ENCODE measurements around the gene XYLB.
"Not testable (repeated sequence)": the region's sequence is repeated elsewhere in the genome, so short reads cannot be mapped to it uniquely, and the experiment has no call there.

XYLB gene

GRCh38 chr3:38315488-38316230 lies 30.9 kb upstream of the XYLB start:
- no peak overlapping the region for H3K9ac ChIP-seq (ENCODE audit: insufficient read length, low read depth)
- H3K4me3 ChIP-seq (ENCODE audit: insufficient read length, low read depth) = no peak overlapping the region
- H3K4me1 ChIP-seq (ENCODE audit: insufficient read depth, insufficient read length) = peaks cover 12% of the 10 kb centered on the region
- no peak for DNase-seq (ENCODE audit: low read depth, low spot score)
- H3K36me3 ChIP-seq (ENCODE audit: insufficient read depth, insufficient read length, low read length) = no peaks in the 10 kb centered on the region
- no peak for TF ChIP-seq ZNF274 (IDR thresholded peaks at IDR 0.05; ENCODE audit: low read depth, low read length)
- no peak for TF ChIP-seq SUZ12 (IDR thresholded peaks at IDR 0.05; ENCODE audit: extremely low read depth, insufficient read depth, insufficient read length)
- H3K9me3 ChIP-seq (ENCODE audit: insufficient read depth, low read length) = no peaks in the 10 kb centered on the region
- H3K27me3 ChIP-seq (ENCODE audit: insufficient read depth, insufficient read length) = no peaks in the 10 kb centered on the region

- Histone ChIP-seq H3K9me3 (ENCODE audit: insufficient read depth, low read length) (no peaks in the 10 kb centered on the region), H3K4me1 (ENCODE audit: insufficient read depth, insufficient read length) (peaks cover 12% of the 10 kb centered on the region), H3K9ac (ENCODE audit: insufficient read length, low read depth) (no peak overlapping the region), H3K27me3 (ENCODE audit: insufficient read depth, insufficient read length) (no peaks in the 10 kb centered on the region), H3K36me3 (ENCODE audit: insufficient read depth, insufficient read length, low read length) (no peaks in the 10 kb centered on the region), H3K4me3 (ENCODE audit: insufficient read length, low read depth) (no peak overlapping the region)
- DNase-seq (ENCODE audit: low read depth, low spot score) = no peak
- TF ChIP-seq YY1 (IDR thresholded peaks at IDR 0.05; ENCODE audit: insufficient read depth, insufficient read length) (no peak), SUZ12 (IDR thresholded peaks at IDR 0.05; ENCODE audit: extremely low read depth, insufficient read depth, insufficient read length) (no peak), ZNF274 (IDR thresholded peaks at IDR 0.05; ENCODE audit: low read depth, low read length) (no peak)
Measured at GRCh38 chr3:38316356-38317191, 30.0 kb upstream of the XYLB start.

GRCh38 chr3:38317192-38317759 lies 29.3 kb upstream of the XYLB start:
- no peaks in the 10 kb centered on the region for H3K27me3 ChIP-seq (ENCODE audit: insufficient read depth, insufficient read length)
- H3K9me3 ChIP-seq (ENCODE audit: insufficient read depth, low read length) = no peaks in the 10 kb centered on the region
- no peak overlapping the region for H3K9ac ChIP-seq (ENCODE audit: insufficient read length, low read depth)
- H3K36me3 ChIP-seq (ENCODE audit: insufficient read depth, insufficient read length, low read length) = no peaks in the 10 kb centered on the region
- DNase-seq (ENCODE audit: low read depth, low spot score) = no peak
- H3K4me1 ChIP-seq (ENCODE audit: insufficient read depth, insufficient read length) = peaks cover 12% of the 10 kb centered on the region
- no peak overlapping the region for H3K4me3 ChIP-seq (ENCODE audit: insufficient read length, low read depth)
- TF ChIP-seq ZNF274 (IDR thresholded peaks at IDR 0.05; ENCODE audit: low read depth, low read length) = no peak
- no peak for TF ChIP-seq SUZ12 (IDR thresholded peaks at IDR 0.05; ENCODE audit: extremely low read depth, insufficient read depth, insufficient read length)
- TF ChIP-seq YY1 (IDR thresholded peaks at IDR 0.05; ENCODE audit: insufficient read depth, insufficient read length) = no peak

GRCh38 chr3:38318766-38319671 lies 27.6 kb upstream of the XYLB start:
- no peak for TF ChIP-seq ZNF274 (IDR thresholded peaks at IDR 0.05; ENCODE audit: low read depth, low read length)
- no peak for TF ChIP-seq SUZ12 (IDR thresholded peaks at IDR 0.05; ENCODE audit: extremely low read depth, insufficient read depth, insufficient read length)
- TF ChIP-seq YY1 (IDR thresholded peaks at IDR 0.05; ENCODE audit: insufficient read depth, insufficient read length) = no peak
- Histone ChIP-seq H3K9me3 (ENCODE audit: insufficient read depth, low read length) (no peaks in the 10 kb centered on the region), H3K4me3 (ENCODE audit: insufficient read length, low read depth) (no peak overlapping the region)

GRCh38 chr3:38320638-38321037 lies 25.9 kb upstream of the XYLB start:
- not testable (repeated sequence) for H3K9me3 ChIP-seq (ENCODE audit: insufficient read depth, low read length); H3K4me1 ChIP-seq (ENCODE audit: insufficient read depth, insufficient read length); H3K36me3 ChIP-seq (ENCODE audit: insufficient read depth, insufficient read length, low read length); H3K27me3 ChIP-seq (ENCODE audit: insufficient read depth, insufficient read length); H3K4me3 ChIP-seq (ENCODE audit: insufficient read length, low read depth); H3K9ac ChIP-seq (ENCODE audit: insufficient read length, low read depth); DNase-seq (ENCODE audit: low read depth, low spot score)

More at GRCh38 chr3:38318766-38319671, 27.6 kb upstream of the XYLB start:
- Histone ChIP-seq H3K36me3 (ENCODE audit: insufficient read depth, insufficient read length, low read length) (no peaks in the 10 kb centered on the region), H3K4me1 (ENCODE audit: insufficient read depth, insufficient read length) (peaks cover 12% of the 10 kb centered on the region), H3K27me3 (ENCODE audit: insufficient read depth, insufficient read length) (no peaks in the 10 kb centered on the region), H3K9ac (ENCODE audit: insufficient read length, low read depth) (no peak overlapping the region)
- no peak for DNase-seq (ENCODE audit: low read depth, low spot score)

GRCh38 chr3:38323060-38323459 lies 23.5 kb upstream of the XYLB start:
- no peaks in the 10 kb centered on the region for H3K36me3 ChIP-seq (ENCODE audit: insufficient read depth, insufficient read length, low read length)
- H3K4me3 ChIP-seq (ENCODE audit: insufficient read length, low read depth) = no peak overlapping the region
- no peak for TF ChIP-seq YY1 (IDR thresholded peaks at IDR 0.05; ENCODE audit: insufficient read depth, insufficient read length)
- no peak for TF ChIP-seq SUZ12 (IDR thresholded peaks at IDR 0.05; ENCODE audit: extremely low read depth, insufficient read depth, insufficient read length)
- no peak for TF ChIP-seq ZNF274 (IDR thresholded peaks at IDR 0.05; ENCODE audit: low read depth, low read length)
- H3K27me3 ChIP-seq (ENCODE audit: insufficient read depth, insufficient read length) = no peaks in the 10 kb centered on the region
- no peaks in the 10 kb centered on the region for H3K4me1 ChIP-seq (ENCODE audit: insufficient read depth, insufficient read length)
- H3K9me3 ChIP-seq (ENCODE audit: insufficient read depth, low read length) = peaks cover 15% of the 10 kb centered on the region; the same call in 1 of the 2 replicates
- DNase-seq (ENCODE audit: low read depth, low spot score) = no peak
- H3K9ac ChIP-seq (ENCODE audit: insufficient read length, low read depth) = no peak overlapping the region
